HepG2 (cell line): Measurements from ENCODE around the gene UBTF. TPM values are rescaled to one million over a fixed set of nuclear protein-coding genes. Genes with fewer than 3 reads are reported as not detected.

Experiments used
- AGO2 ChIP-seq: fragments of 200-400 bp; formaldehyde crosslinking; optimal IDR thresholded peaks from 2 replicates; pipeline ENCODE3; 2017; ENCODE audit warnings: mild to moderate bottlenecking, low read depth, low read length, moderate library complexity
- DPF2 ChIP-seq: sonication (generic); formaldehyde crosslinking; IDR thresholded peaks from 2 replicates; pipeline ENCODE4 v1.4.0; 2020; ENCODE audit warnings: mild to moderate bottlenecking, low read depth, missing genetic modification reagents, borderline replicate concordance
- GATAD1 ChIP-seq: IDR thresholded peaks from 2 replicates; pipeline ENCODE4 v1.6.1; 2016; ENCODE audit warnings: missing genetic modification reagents, missing compliant biosample characterization
- KAT8 ChIP-seq: IDR thresholded peaks from 2 replicates; pipeline ENCODE4 v1.6.1; 2016; ENCODE audit warnings: missing genetic modification reagents, missing compliant biosample characterization
- MTA1 ChIP-seq: sonication (generic); formaldehyde crosslinking; IDR thresholded peaks from 2 replicates; pipeline ENCODE4 v1.4.0; 2020; ENCODE audit warnings: missing genetic modification reagents, mild to moderate bottlenecking, borderline replicate concordance
- PCBP1 ChIP-seq: fragments of 200-400 bp; formaldehyde crosslinking; IDR thresholded peaks from 2 replicates; pipeline ENCODE4 v1.6.1; 2017; ENCODE audit warnings: mild to moderate bottlenecking, low read depth, low read length, borderline replicate concordance
- PTBP1 ChIP-seq: fragments of 200-400 bp; formaldehyde crosslinking; IDR thresholded peaks from 2 replicates; pipeline ENCODE4 v1.6.1; 2018; ENCODE audit warnings: low read length, low read depth; ENCODE audit not compliant: poor library complexity, severe bottlenecking
- RFXANK ChIP-seq: IDR thresholded peaks from 2 replicates; pipeline ENCODE4 v1.6.1; 2016
- RXRB ChIP-seq: IDR thresholded peaks from 2 replicates; pipeline ENCODE4 v1.6.1; 2016; ENCODE audit warnings: borderline replicate concordance, missing genetic modification reagents, missing compliant biosample characterization
- YEATS2 ChIP-seq: sonication (generic); formaldehyde crosslinking; IDR thresholded peaks from 2 replicates; pipeline ENCODE4 v1.4.0; 2020; ENCODE audit warnings: missing genetic modification reagents, borderline replicate concordance
- ZBTB46 ChIP-seq: sonication (generic); formaldehyde crosslinking; IDR thresholded peaks from 2 replicates; pipeline ENCODE4 v1.4.0; 2020; ENCODE audit warnings: mild to moderate bottlenecking, missing genetic modification reagents, borderline replicate concordance
- ZNF232 ChIP-seq: sonication (generic); formaldehyde crosslinking; IDR thresholded peaks from 2 replicates; pipeline ENCODE4 v1.4.0; 2020; ENCODE audit warnings: missing genetic modification reagents, borderline replicate concordance
- ZNF335 ChIP-seq: sonication (generic); formaldehyde crosslinking; IDR thresholded peaks from 2 replicates; pipeline ENCODE4 v1.4.0; 2020; ENCODE audit warnings: missing genetic modification reagents
- ZNF343 ChIP-seq: sonication (generic); formaldehyde crosslinking; IDR thresholded peaks from 2 replicates; pipeline ENCODE4 v1.4.0; 2020; ENCODE audit warnings: mild to moderate bottlenecking, missing genetic modification reagents
- ZNF382 ChIP-seq: sonication (generic); formaldehyde crosslinking; IDR thresholded peaks from 2 replicates; pipeline ENCODE4 v1.5.0; 2020; ENCODE audit warnings: missing genetic modification reagents, mild to moderate bottlenecking, borderline replicate concordance
- ZNF660 ChIP-seq: sonication (generic); formaldehyde crosslinking; IDR thresholded peaks from 2 replicates; pipeline ENCODE4 v1.5.1; 2020; ENCODE audit warnings: mild to moderate bottlenecking, low read depth, missing genetic modification reagents, borderline replicate concordance
- ZNF749 ChIP-seq: sonication (generic); formaldehyde crosslinking; IDR thresholded peaks from 2 replicates; pipeline ENCODE4 v1.8.0; 2022; ENCODE audit warnings: mild to moderate bottlenecking, missing genetic modification reagents, moderate library complexity, borderline replicate concordance
- polyA plus RNA-seq, 8 experiments: library from polyadenylated mRNA; depleted of rRNA in 3 of 8; stranded (reverse) in 7 of 8; unstranded in 1 of 8; fragments of >200 nt; fragmentation: Illumina TruSeq in 4 of 8; extraction: Trizol in 4 of 8; gene quantifications; 2 replicates each; pipeline versions ENCODE4 v1.2.1 to v1.2.3, GENCODE V29; 2011 to 2016; ENCODE audit warnings: low read depth in 4 of 8, missing spikeins in 1 of 8, mixed read lengths in 1 of 8; ENCODE audit not compliant: insufficient read depth in 1 of 8
- total RNA-seq, 5 experiments: library from RNA; depleted of rRNA; stranded (reverse); fragments of >200 nt; fragmentation: Illumina TruSeq; extraction: Trizol; gene quantifications; 2 replicates each; pipeline ENCODE4 v1.2.3, GENCODE V29; 2016; ENCODE audit warnings: low read depth in 1 of 5
- TF ChIP-seq, protein P1 (sequence below): sonication (generic); formaldehyde crosslinking; IDR thresholded peaks from 2 replicates; pipeline ENCODE4 v1.5.0; 2020; ENCODE audit warnings: mild to moderate bottlenecking, missing genetic modification reagents, borderline replicate concordance
- TF ChIP-seq, protein P2 (sequence below): sonication (generic); formaldehyde crosslinking; IDR thresholded peaks from 2 replicates; pipeline ENCODE4 v1.8.1; 2022; ENCODE audit warnings: low read depth, mild to moderate bottlenecking, missing genetic modification reagents

The UBTF gene
- total and polyA plus RNA-seq, 2 of the 13 experiments (the other 11 are each of a cell fraction or from before 2014, with no cell fraction given), result 15.2 to 60.9 TPM

DNA sequence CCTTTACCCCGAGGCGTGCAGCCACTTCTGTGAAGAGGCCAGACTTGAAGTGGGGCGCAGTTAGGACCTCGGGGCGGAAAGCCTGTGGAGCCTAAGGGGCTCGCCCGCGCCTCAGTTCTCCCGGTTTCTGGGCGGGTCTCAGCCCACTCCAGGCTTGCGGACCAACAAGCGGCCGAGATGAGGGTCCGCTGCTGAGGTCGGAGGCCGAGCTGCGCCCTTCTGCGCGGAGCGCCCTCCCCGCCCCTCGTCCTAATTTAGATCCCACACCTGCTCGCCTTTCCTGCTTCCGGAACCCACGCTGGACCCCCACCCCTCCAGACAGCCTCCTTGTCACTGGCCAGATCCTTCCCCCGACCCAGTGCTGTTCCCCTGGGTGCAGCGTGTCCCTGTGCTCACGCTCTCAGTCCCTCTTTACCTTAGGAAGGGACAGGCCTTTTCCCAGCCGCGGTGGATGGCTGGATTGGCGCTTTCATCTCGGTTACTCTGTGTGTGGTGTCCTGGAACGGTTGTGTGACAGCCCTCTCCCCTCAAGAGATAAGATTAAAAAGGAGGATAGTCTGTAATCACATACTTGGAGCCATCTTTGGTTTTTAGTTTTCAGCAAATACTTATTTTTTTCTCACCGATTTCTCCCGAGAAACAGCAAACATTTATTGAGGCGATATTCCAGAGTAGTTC is 18.9 kb downstream of the UBTF start (continued):
- TF ChIP-seq, protein P1, sequence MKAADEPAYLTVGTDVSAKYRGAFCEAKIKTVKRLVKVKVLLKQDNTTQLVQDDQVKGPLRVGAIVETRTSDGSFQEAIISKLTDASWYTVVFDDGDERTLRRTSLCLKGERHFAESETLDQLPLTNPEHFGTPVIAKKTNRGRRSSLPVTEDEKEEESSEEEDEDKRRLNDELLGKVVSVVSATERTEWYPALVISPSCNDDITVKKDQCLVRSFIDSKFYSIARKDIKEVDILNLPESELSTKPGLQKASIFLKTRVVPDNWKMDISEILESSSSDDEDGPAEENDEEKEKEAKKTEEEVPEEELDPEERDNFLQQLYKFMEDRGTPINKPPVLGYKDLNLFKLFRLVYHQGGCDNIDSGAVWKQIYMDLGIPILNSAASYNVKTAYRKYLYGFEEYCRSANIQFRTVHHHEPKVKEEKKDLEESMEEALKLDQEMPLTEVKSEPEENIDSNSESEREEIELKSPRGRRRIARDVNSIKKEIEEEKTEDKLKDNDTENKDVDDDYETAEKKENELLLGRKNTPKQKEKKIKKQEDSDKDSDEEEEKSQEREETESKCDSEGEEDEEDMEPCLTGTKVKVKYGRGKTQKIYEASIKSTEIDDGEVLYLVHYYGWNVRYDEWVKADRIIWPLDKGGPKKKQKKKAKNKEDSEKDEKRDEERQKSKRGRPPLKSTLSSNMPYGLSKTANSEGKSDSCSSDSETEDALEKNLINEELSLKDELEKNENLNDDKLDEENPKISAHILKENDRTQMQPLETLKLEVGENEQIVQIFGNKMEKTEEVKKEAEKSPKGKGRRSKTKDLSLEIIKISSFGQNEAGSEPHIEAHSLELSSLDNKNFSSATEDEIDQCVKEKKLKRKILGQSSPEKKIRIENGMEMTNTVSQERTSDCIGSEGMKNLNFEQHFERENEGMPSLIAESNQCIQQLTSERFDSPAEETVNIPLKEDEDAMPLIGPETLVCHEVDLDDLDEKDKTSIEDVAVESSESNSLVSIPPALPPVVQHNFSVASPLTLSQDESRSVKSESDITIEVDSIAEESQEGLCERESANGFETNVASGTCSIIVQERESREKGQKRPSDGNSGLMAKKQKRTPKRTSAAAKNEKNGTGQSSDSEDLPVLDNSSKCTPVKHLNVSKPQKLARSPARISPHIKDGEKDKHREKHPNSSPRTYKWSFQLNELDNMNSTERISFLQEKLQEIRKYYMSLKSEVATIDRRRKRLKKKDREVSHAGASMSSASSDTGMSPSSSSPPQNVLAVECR (CRISPR knock-in tag), result peak; percentile 70
- 0 out of 2 replicates have a peak, but pooled peaks have one; percentile 15 for TF ChIP-seq ZNF232 (CRISPR knock-in tag)
- TF ChIP-seq ZNF335 (CRISPR knock-in tag), result peak; percentile 78; the same call in 1 of the 2 replicates
- TF ChIP-seq PTBP1, result peak; percentile 42
- TF ChIP-seq, protein P2, sequence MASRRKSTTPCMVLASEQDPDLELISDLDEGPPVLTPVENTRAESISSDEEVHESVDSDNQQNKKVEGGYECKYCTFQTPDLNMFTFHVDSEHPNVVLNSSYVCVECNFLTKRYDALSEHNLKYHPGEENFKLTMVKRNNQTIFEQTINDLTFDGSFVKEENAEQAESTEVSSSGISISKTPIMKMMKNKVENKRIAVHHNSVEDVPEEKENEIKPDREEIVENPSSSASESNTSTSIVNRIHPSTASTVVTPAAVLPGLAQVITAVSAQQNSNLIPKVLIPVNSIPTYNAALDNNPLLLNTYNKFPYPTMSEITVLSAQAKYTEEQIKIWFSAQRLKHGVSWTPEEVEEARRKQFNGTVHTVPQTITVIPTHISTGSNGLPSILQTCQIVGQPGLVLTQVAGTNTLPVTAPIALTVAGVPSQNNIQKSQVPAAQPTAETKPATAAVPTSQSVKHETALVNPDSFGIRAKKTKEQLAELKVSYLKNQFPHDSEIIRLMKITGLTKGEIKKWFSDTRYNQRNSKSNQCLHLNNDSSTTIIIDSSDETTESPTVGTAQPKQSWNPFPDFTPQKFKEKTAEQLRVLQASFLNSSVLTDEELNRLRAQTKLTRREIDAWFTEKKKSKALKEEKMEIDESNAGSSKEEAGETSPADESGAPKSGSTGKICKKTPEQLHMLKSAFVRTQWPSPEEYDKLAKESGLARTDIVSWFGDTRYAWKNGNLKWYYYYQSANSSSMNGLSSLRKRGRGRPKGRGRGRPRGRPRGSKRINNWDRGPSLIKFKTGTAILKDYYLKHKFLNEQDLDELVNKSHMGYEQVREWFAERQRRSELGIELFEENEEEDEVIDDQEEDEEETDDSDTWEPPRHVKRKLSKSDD (CRISPR knock-in tag), result 0 out of 2 replicates have a peak, but pooled peaks have one; percentile 52
- no peak for TF ChIP-seq RFXANK (CRISPR knock-in tag)
- TF ChIP-seq AGO2, result peak; percentile 86
- TF ChIP-seq PCBP1, result 0 out of 2 replicates have a peak, but pooled peaks have one; percentile 62
- TF ChIP-seq ZNF660 (CRISPR knock-in tag), result no peak
- TF ChIP-seq RXRB, result peak; percentile 29; the same call in 1 of the 2 replicates
- TF ChIP-seq DPF2 (CRISPR knock-in tag), result 0 out of 2 replicates have a peak, but pooled peaks have one; percentile 25
- TF ChIP-seq ZNF749, result no peak
- TF ChIP-seq MTA1, result peak; percentile 61
- no peak for TF ChIP-seq ZNF382 (CRISPR knock-in tag)
- peak; percentile 13 for TF ChIP-seq GATAD1 (CRISPR knock-in tag)
- TF ChIP-seq YEATS2 (CRISPR knock-in tag), result peak; percentile 35; the same call in 1 of the 2 replicates
- TF ChIP-seq ZNF343, result peak; percentile 82; the same call in 1 of the 2 replicates
- TF ChIP-seq KAT8 (CRISPR knock-in tag), result peak; percentile 88
- peak; percentile 83; the same call in 1 of the 2 replicates for TF ChIP-seq ZBTB46 (CRISPR knock-in tag)
